HFFc6 (cell line): ENCODE data around the gene P3H4. TPM values are rescaled to one million over a fixed set of nuclear protein-coding genes. Genes with fewer than 3 reads are reported as not detected.
"Not testable (repeated sequence)": the region's sequence is repeated elsewhere in the genome, so short reads cannot be mapped to it uniquely, and the experiment has no call there.

ENCODE experiments used
- DNase-seq: peaks from one replicate; pipeline ENCODE4 v3.0.0-alpha.2; 2018
- H3K27ac Mint-ChIP-seq: 2 replicates; pipeline ENCODE4 v1.8.0; 2020; ENCODE audit warnings: mild to moderate bottlenecking, mixed read lengths
- H3K27me3 Mint-ChIP-seq: 2 replicates; pipeline ENCODE4 v1.8.0; 2021; ENCODE audit warnings: mild to moderate bottlenecking, moderate library complexity, mixed read lengths; ENCODE audit not compliant: insufficient read depth
- H3K36me3 Mint-ChIP-seq: 2 replicates; pipeline ENCODE4 v1.8.0; 2021; ENCODE audit warnings: low read depth, mixed read lengths
- H3K4me1 Mint-ChIP-seq: 2 replicates; pipeline ENCODE4 v1.8.0; 2020; ENCODE audit warnings: low read depth, mixed read lengths
- H3K4me3 Mint-ChIP-seq: 2 replicates; pipeline ENCODE4 v1.8.0; 2020; ENCODE audit warnings: mild to moderate bottlenecking, moderate library complexity, mixed read lengths
- H3K9me3 Mint-ChIP-seq: 2 replicates; pipeline ENCODE4 v1.8.0; 2020; ENCODE audit warnings: mild to moderate bottlenecking, mixed read lengths
- total RNA-seq, 6 experiments: library from RNA; stranded (reverse); fragmentation: NEBNext Ultra II Directional; extraction: Animal tissue kit (Norgen Biotek cat#: 25700); gene quantifications; 2 replicates in 1 of 6; 3 replicates in 5 of 6; pipeline ENCODE4 v1.2.3, GENCODE V29; 2021
- TF ChIP-seq, protein P1 (sequence below): fragments of 200-600 bp; sonication (generic); IDR thresholded peaks from 2 replicates; pipeline ENCODE4 v1.5.0; 2021; ENCODE audit warnings: antibody characterized with exemption, mild to moderate bottlenecking

The P3H4 gene
- total RNA-seq, 6 experiments from 2014 or later = 48.8 to 75.5 (median 50.3) TPM

DNA sequence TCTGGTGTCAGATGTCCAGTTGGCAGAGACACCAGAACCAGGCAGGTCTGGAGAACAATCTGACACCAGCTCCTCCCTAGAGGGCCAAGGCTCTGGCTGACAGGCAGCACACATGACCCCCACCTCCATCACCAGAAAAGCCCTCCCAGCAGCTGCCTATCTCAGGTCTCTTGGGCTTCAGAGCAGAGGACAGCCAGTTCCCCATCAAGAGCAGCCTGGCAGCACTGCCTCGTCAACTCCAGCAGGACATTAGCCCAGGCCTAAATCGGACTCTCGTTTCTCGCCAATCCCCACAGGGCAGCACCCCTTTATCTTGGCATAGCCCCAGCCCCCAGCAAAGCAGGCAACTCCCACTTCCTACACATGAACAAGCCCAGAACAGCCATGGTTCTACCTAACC lies 29.6 kb downstream of the P3H4 start:
- H3K4me1 Mint-ChIP-seq = peaks cover 23% of the 10 kb centered on the region
- no peak for DNase-seq
- no peaks in the 10 kb centered on the region for H3K9me3 Mint-ChIP-seq
- TF ChIP-seq, protein P1, sequence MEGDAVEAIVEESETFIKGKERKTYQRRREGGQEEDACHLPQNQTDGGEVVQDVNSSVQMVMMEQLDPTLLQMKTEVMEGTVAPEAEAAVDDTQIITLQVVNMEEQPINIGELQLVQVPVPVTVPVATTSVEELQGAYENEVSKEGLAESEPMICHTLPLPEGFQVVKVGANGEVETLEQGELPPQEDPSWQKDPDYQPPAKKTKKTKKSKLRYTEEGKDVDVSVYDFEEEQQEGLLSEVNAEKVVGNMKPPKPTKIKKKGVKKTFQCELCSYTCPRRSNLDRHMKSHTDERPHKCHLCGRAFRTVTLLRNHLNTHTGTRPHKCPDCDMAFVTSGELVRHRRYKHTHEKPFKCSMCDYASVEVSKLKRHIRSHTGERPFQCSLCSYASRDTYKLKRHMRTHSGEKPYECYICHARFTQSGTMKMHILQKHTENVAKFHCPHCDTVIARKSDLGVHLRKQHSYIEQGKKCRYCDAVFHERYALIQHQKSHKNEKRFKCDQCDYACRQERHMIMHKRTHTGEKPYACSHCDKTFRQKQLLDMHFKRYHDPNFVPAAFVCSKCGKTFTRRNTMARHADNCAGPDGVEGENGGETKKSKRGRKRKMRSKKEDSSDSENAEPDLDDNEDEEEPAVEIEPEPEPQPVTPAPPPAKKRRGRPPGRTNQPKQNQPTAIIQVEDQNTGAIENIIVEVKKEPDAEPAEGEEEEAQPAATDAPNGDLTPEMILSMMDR = no peak
- no peak overlapping the region for H3K4me3 Mint-ChIP-seq
- no peaks in the 10 kb centered on the region for H3K36me3 Mint-ChIP-seq
- H3K27me3 Mint-ChIP-seq = peaks cover 11% of the 10 kb centered on the region
- H3K27ac Mint-ChIP-seq = no peak overlapping the region

DNA sequence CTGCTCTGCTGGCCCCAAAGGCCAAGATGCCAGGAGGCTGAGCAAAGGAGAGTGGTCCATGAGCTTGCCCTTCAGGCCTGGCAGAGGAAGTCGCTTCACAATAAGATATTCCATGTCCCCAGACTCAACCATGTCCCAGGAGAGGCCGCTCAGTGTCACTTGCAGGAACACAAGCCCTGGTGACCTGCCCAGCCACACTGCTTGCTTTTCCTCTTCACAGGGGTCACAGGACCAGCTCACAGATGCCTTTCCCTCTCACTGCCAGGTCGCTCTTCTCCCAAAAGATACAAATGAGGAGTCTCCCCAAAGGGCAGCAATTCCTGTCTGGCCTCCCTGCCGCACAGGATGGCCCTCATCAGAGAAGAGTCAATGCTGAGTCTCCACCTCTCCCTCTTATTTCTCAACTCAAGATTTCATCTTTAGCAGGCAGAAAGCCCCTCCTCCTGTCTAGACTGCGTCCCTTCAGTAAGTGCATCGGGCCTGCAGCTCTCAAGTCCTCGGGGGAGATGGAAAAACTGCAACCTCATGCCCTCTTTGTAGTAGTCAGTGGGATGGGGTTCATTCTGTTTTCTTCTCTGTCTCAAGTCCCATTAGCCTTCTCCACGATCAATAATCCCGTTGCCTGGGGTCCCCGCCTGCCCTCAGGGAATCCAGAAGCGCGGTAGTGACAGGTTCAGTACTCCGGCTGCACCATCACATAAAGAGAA lies 30.2 kb downstream of the P3H4 start:
- Mint-ChIP-seq H3K27me3 (peaks cover 9% of the 10 kb centered on the region), H3K4me1 (peaks cover 26% of the 10 kb centered on the region), H3K27ac (no peak overlapping the region), H3K36me3 (no peaks in the 10 kb centered on the region), H3K9me3 (no peaks in the 10 kb centered on the region), H3K4me3 (no peak overlapping the region)
- TF ChIP-seq, protein P1 = no peak
- DNase-seq = no peak

DNA sequence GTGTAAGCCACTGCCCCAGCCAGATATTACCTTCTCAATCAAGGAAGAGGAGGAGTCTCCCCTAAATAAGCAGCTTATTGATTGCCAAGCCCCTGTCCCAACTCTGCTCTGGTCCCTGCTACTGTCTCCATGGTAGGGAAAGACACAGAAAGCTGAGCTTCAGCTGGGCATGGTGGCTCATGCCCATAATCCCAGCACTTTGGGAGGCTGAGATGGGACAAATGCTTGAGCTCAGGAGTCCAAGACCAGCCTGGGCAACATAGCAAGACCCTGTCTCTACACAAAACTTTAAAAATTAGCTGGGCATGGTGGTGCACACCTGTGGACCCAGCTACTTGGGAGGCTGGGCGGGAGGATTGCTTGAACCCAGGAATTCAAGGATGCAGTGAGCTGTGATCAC lies 31.8 kb downstream of the P3H4 start:
- H3K4me3 Mint-ChIP-seq = no peak overlapping the region
- H3K36me3 Mint-ChIP-seq = no peaks in the 10 kb centered on the region
- peaks cover 3% of the 10 kb centered on the region for H3K27me3 Mint-ChIP-seq
- peaks cover 30% of the 10 kb centered on the region for H3K4me1 Mint-ChIP-seq
- H3K27ac Mint-ChIP-seq = no peak overlapping the region
- no peak for DNase-seq
- no peaks in the 10 kb centered on the region for H3K9me3 Mint-ChIP-seq
- TF ChIP-seq, protein P1 = no peak

DNA sequence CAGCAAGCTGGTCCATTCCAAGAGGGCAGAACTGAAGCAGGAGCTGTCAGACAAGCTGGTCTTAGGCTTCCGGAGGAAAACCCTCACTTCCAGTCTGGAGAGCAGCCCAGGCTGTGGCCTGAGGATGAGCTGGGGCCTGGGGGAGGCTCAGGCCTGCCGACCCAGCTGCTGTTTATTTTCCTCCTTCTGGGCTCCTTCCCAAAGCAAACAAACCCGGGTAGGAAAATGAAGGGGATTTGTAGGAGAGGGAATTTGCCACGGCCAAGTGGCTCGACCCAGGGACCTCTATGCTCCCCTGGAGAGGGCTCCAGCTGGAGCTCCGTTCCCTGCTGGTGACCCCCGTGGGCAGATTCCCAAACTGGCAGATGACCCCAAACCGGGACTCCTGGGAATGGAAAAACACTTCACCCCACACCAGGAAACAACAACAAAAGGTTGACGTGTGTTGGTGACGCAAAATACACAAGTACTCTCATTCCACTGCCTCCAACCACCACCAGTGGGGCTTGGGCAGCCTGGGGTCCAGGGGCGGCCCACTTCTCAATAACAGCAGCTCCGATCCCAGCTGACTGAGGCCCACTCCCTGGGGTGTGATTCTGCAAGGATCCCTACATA lies 34.1 kb downstream of the P3H4 start:
- H3K27me3 Mint-ChIP-seq = peaks cover 2% of the 10 kb centered on the region; the same call in 1 of the 2 replicates
- H3K9me3 Mint-ChIP-seq = no peaks in the 10 kb centered on the region
- no peak overlapping the region; the same call in 1 of the 2 replicates for H3K4me3 Mint-ChIP-seq
- DNase-seq = peak; percentile 70
- H3K27ac Mint-ChIP-seq = peak overlapping the region; percentile 81
- peaks cover 32% of the 10 kb centered on the region for H3K4me1 Mint-ChIP-seq
- TF ChIP-seq, protein P1 = no peak
- H3K36me3 Mint-ChIP-seq = no peaks in the 10 kb centered on the region

DNA sequence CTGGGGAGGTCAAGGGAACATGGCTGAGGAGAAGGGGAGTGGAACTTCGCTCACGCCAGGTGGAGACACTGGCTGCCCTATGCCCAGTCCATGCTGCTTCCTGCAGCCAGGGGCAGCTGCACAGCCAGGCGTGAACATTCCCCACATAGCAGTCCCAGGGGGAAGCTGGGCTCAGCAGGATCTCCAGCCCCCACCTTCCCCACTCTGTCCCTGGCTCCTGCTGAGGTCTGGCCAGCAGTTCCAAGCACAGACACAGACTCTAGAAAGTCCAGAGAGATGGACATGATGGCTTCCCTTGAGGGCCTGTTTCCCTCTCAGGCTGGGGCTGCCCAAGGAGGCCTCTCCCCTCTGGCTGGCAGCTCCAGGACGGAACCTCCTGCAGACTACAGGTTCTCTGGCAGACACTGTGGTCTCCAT lies 34.6 kb downstream of the P3H4 start:
- peaks cover 34% of the 10 kb centered on the region for H3K4me1 Mint-ChIP-seq
- DNase-seq = no peak
- H3K4me3 Mint-ChIP-seq = no peak overlapping the region
- no peaks in the 10 kb centered on the region for H3K9me3 Mint-ChIP-seq
- H3K36me3 Mint-ChIP-seq = no peaks in the 10 kb centered on the region
- peak overlapping the region; percentile 81 for H3K27ac Mint-ChIP-seq
- TF ChIP-seq, protein P1 = peak; percentile 22; the same call in 1 of the 2 replicates
- H3K27me3 Mint-ChIP-seq = peaks cover 2% of the 10 kb centered on the region; the same call in 1 of the 2 replicates

DNA sequence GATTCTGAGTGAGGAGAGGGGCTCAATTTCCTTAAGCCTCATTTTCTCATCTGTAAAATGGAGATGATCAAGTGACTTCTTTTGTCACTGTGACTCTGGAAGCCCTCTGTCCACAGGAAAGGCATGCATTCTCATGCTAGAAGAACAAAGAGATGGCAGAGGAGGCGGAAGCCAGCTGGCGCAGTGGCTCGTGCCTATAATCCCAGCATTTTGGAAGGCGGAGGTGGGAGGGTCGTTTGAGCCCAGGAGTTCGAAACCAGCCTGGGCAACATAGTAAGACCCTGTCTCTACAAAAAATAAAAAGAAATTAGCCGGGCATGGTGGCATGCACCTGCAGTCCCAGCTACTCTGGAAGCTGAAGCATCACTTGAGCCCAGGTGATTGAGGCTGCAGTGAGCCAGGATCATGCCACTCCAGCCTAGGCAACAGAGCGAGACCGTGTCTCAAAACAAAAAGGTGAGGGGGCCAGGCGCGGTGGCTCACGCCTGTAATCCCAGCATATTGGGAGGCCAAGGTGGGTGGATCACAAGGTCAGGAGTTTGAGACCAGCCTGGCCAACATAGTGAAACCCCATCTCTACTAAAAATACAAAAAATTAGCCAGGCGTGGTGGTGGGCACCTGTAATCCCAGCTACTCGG lies 35.4 kb downstream of the P3H4 start:
- not testable (repeated sequence) for H3K27me3 Mint-ChIP-seq, DNase-seq, H3K4me3 Mint-ChIP-seq, H3K27ac Mint-ChIP-seq, H3K9me3 Mint-ChIP-seq, H3K36me3 Mint-ChIP-seq
- H3K4me1 Mint-ChIP-seq = peaks cover 34% of the 10 kb centered on the region
